Lung (tissue), 12 donors: ENCODE measurements around the gene KCNJ15. TPM values are rescaled to one million over a fixed set of nuclear protein-coding genes. Genes with fewer than 3 reads are reported as not detected.

ENCODE experiments used
- ATAC-seq: fragments of 200-7000 bp; cut with Tn5 transposase; one replicate; pipeline ENCODE4 v1.9.1; 2020; ENCODE audit warnings: moderate number of reproducible peaks; ENCODE audit not compliant: insufficient read depth, low FRiP score
- DNase-seq, 3 donors: peaks; one replicate each; pipeline ENCODE4 v3.0.0-alpha.2; 2013 to 2017
- H3K27ac ChIP-seq, 2 donors: one replicate each; pipeline ENCODE4 v1.5.1; 2013; ENCODE audit warnings: mild to moderate bottlenecking in 2 of 2, moderate library complexity in 2 of 2, control low read depth in 1 of 2, inconsistent platforms in 1 of 2, low read depth in 1 of 2, low read length in 1 of 2
- H3K27me3 ChIP-seq, 3 donors: one replicate each; pipeline ENCODE4 v1.5.1; 2013; ENCODE audit warnings: low read length in 2 of 3; ENCODE audit not compliant: control insufficient read depth in 3 of 3, insufficient read depth in 3 of 3
- H3K36me3 ChIP-seq, 4 donors: one replicate each; pipeline ENCODE4 v1.5.1; 2013; ENCODE audit warnings: low read length in 4 of 4, mild to moderate bottlenecking in 1 of 4, moderate library complexity in 1 of 4; ENCODE audit not compliant: control insufficient read depth in 4 of 4, insufficient read depth in 4 of 4
- H3K4me1 ChIP-seq, 5 donors: one replicate each; pipeline ENCODE4 v1.5.1; 2013; ENCODE audit warnings: low read length in 5 of 5, mild to moderate bottlenecking in 2 of 5, moderate library complexity in 1 of 5; ENCODE audit not compliant: control insufficient read depth in 5 of 5, insufficient read depth in 5 of 5
- H3K4me3 ChIP-seq: one replicate; pipeline ENCODE4 v1.5.1; 2013; ENCODE audit warnings: mild to moderate bottlenecking, control low read depth, moderate library complexity
- H3K9ac ChIP-seq, 2 donors: one replicate each; pipeline ENCODE4 v1.5.1; 2013; ENCODE audit warnings: low read length in 2 of 2, control low read depth in 1 of 2; ENCODE audit not compliant: insufficient read depth in 1 of 2
- H3K9me3 ChIP-seq, 4 donors: one replicate each; pipeline ENCODE4 v1.5.1; 2013; ENCODE audit warnings: low read length in 3 of 4, mild to moderate bottlenecking in 1 of 4, moderate library complexity in 1 of 4; ENCODE audit not compliant: control insufficient read depth in 4 of 4, insufficient read depth in 3 of 4
- CTCF ChIP-seq: IDR thresholded peaks from 2 replicates; pipeline ENCODE4 v1.5.1; 2012; ENCODE audit warnings: mild to moderate bottlenecking; ENCODE audit errors: control extremely low read depth, extremely low read depth
- WGBS, 2 donors: extraction: QIAGEN DNeasy Blood & Tissue Kit; methylation state at CpG; one replicate each; pipeline ENCODE4 v1.1.7; 2013; 5-methylcytosine and 5-hydroxymethylcytosine counted together
- polyA plus RNA-seq, 2 donors: library from polyadenylated mRNA; stranded (reverse); fragments of 200-250 nt; gene quantifications; one replicate each; pipeline ENCODE4 v1.2.1, GENCODE V29; 2013
- total RNA-seq, 2 donors: library from RNA; depleted of rRNA in 1 of 2; stranded (reverse); fragments of >200 nt in 1 of 2; gene quantifications; one replicate each; pipeline ENCODE4 v1.2.1, GENCODE V29; 2014 to 2021
- donor health status: control.
- donor health status: control.
- donor health status: Bipolar disorder and iron deficiency.
- donor health status: healthy.
- donor health status: DM: yes; HTN: yes; CAD: no.

KCNJ15 gene
- total and polyA plus RNA-seq, 4 donors = 28.2 to 79.1 (median 61.5) TPM

GRCh38 chr21:38311765-38312164 is 55.0 kb downstream of the KCNJ15 start:
- no peaks in the 10 kb centered on the region for H3K36me3 ChIP-seq
- WGBS, 2 donors = 65 to 84% methylated on average over 6 of the region's 6 CpGs
- ATAC-seq = no peak
- no peak overlapping the region for H3K9ac ChIP-seq
- peaks cover 0 to 52% (median 12%) of the 10 kb centered on the region in 5 donors for H3K4me1 ChIP-seq
- no peak for DNase-seq
- H3K4me3 ChIP-seq = no peak overlapping the region
- peaks cover 0 to 2% (median 0%) of the 10 kb centered on the region in 4 donors for H3K9me3 ChIP-seq
- TF ChIP-seq CTCF = no peak
- no peaks in the 10 kb centered on the region for H3K27me3 ChIP-seq
- H3K27ac ChIP-seq = peak overlapping the region in 1 of 2 donors; percentile 80

- no peaks in the 10 kb centered on the region for H3K27me3 ChIP-seq
Observed at GRCh38 chr21:38312822-38313221, 56.0 kb downstream of the KCNJ15 start.

GRCh38 chr21:38314558-38314957 is 57.8 kb downstream of the KCNJ15 start:
- Histone ChIP-seq H3K9me3 (peaks cover 0 to 2% (median 0%) of the 10 kb centered on the region in 4 donors), H3K4me1 (peaks cover 0 to 38% (median 4%) of the 10 kb centered on the region in 5 donors), H3K9ac (no peak overlapping the region), H3K27me3 (no peaks in the 10 kb centered on the region), H3K27ac (peak overlapping the region in 1 of 2 donors; percentile 20), H3K4me3 (no peak overlapping the region), H3K36me3 (no peaks in the 10 kb centered on the region)
- ATAC-seq (peak; percentile 57), DNase-seq (no peak)
- no peak for TF ChIP-seq CTCF
- WGBS, 2 donors = 68 to 81% methylated on average over 3 of the region's 3 CpGs

More at GRCh38 chr21:38312822-38313221, 56.0 kb downstream of the KCNJ15 start:
- H3K36me3 ChIP-seq = no peaks in the 10 kb centered on the region
- peak overlapping the region in 1 of 2 donors; percentile 66 for H3K27ac ChIP-seq
- 64 to 88% methylated on average over 1 of the region's 1 CpG for WGBS, 2 donors
- no peak overlapping the region for H3K4me3 ChIP-seq
- peaks cover 0 to 48% (median 11%) of the 10 kb centered on the region in 5 donors for H3K4me1 ChIP-seq
- peaks cover 0 to 2% (median 0%) of the 10 kb centered on the region in 4 donors for H3K9me3 ChIP-seq
- TF ChIP-seq CTCF = no peak
- no peak for DNase-seq
- no peak overlapping the region for H3K9ac ChIP-seq
- peak; percentile 10 for ATAC-seq

GRCh38 chr21:38315122-38315521 is 58.3 kb downstream of the KCNJ15 start:
- Histone ChIP-seq H3K9me3 (peaks cover 0 to 2% (median 0%) of the 10 kb centered on the region in 4 donors), H3K4me3 (no peak overlapping the region), H3K9ac (no peak overlapping the region), H3K4me1 (peaks cover 0 to 38% (median 4%) of the 10 kb centered on the region in 5 donors), H3K27me3 (no peaks in the 10 kb centered on the region), H3K36me3 (no peaks in the 10 kb centered on the region), H3K27ac (no peak overlapping the region)
- WGBS, 2 donors = 62 to 87% methylated on average over 2 of the region's 2 CpGs
- peak in 1 of 3 donors; percentile 57 for DNase-seq
- no peak for ATAC-seq
- TF ChIP-seq CTCF = no peak
